Measurements from ENCODE around the gene ATP8A2.

- TF ChIP-seq CTCF (IDR thresholded peaks at IDR 0.05), result no peak
- no peak for TF ChIP-seq POLR2A (IDR thresholded peaks at IDR 0.05)
Measured at GRCh38 chr13:25490236-25490635, 118.5 kb downstream of the ATP8A2 start.
